ENCODE measurements around the gene ASB1. TPM values are rescaled to one million over a fixed set of nuclear protein-coding genes. Genes with fewer than 3 reads are reported as not detected.

The ASB1 gene
- total RNA-seq, 4 donors from 2014 or later: 17.1 to 48.8 (median 22.1) TPM

DNA sequence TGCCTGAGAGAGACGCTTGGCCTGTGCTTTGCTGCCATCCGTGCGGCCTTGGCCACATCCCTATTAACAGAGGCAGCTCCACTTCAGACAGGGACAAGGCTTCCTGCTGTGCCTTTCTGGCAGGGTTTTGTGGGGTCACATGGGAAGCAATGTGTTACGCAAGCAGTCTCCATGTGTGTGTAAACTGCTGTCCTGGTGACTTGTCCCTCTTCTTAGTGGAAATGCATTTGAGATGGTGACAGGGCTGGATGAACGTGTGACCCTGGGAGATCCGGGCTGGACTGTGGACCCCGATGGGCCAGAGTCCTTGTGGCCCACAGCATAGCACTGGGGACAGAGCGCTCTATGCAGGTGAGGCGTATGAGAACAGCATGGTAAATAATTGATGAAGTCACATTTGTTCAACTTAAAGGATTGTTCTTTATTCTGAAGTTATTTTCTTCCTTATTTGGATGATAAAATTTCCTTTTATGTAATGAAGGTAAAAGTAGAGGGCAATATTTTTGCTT lies 23.2 kb downstream of the ASB1 start:
- H3K27me3 ChIP-seq: no peaks in the 10 kb centered on the region
- no peak overlapping the region for H3K27ac ChIP-seq
- peak in 1 of 2 donors; percentile 93 for DNase-seq (ENCODE audit: low spot score in 2 of 2)
- WGBS: 79% methylated on average over 9 of the region's 9 CpGs
- peaks cover 55% of the 10 kb centered on the region for H3K36me3 ChIP-seq
- peaks cover 3% of the 10 kb centered on the region for H3K4me1 ChIP-seq
- no peaks in the 10 kb centered on the region for H3K9me3 ChIP-seq
- TF ChIP-seq POLR2A (IDR thresholded peaks at IDR 0.05) (no peak), EP300 (IDR thresholded peaks at IDR 0.05) (no peak), POLR2AphosphoS5 (IDR thresholded peaks at IDR 0.05) (peak in 1 of 3 donors; percentile 70)
- H3K4me3 ChIP-seq: no peak overlapping the region

DNA sequence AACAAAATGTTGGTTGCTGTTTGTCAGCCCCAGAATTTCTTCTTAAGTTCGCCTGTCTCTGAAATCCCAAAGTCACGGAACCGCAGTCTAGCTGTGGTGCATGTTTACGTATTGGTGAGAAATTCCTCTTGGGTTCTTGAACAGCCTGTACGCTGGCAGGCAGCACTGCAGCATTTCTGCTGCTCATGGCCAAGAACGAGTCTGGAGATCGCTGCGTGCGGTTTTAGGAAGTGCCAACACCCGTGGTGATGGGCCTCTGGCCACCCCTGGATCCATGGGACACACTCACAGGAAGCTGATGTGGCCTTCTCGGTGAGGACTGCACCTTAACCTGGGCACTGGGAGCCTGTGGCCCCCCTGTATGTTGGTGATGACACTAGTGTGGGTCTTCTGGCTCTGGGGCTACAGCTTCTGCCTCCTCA lies 23.7 kb downstream of the ASB1 start:
- Histone ChIP-seq H3K4me3 (no peak overlapping the region), H3K9me3 (no peaks in the 10 kb centered on the region), H3K36me3 (peaks cover 50% of the 10 kb centered on the region), H3K27me3 (no peaks in the 10 kb centered on the region), H3K4me1 (peaks cover 3% of the 10 kb centered on the region), H3K27ac (no peak overlapping the region)
- 90% methylated on average over 7 of the region's 11 CpGs for WGBS
- TF ChIP-seq POLR2A (IDR thresholded peaks at IDR 0.05) (no peak), EP300 (IDR thresholded peaks at IDR 0.05) (no peak), POLR2AphosphoS5 (IDR thresholded peaks at IDR 0.05) (no peak)
- TF ChIP-seq, protein P1, sequence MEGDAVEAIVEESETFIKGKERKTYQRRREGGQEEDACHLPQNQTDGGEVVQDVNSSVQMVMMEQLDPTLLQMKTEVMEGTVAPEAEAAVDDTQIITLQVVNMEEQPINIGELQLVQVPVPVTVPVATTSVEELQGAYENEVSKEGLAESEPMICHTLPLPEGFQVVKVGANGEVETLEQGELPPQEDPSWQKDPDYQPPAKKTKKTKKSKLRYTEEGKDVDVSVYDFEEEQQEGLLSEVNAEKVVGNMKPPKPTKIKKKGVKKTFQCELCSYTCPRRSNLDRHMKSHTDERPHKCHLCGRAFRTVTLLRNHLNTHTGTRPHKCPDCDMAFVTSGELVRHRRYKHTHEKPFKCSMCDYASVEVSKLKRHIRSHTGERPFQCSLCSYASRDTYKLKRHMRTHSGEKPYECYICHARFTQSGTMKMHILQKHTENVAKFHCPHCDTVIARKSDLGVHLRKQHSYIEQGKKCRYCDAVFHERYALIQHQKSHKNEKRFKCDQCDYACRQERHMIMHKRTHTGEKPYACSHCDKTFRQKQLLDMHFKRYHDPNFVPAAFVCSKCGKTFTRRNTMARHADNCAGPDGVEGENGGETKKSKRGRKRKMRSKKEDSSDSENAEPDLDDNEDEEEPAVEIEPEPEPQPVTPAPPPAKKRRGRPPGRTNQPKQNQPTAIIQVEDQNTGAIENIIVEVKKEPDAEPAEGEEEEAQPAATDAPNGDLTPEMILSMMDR (IDR thresholded peaks at IDR 0.05): no peak
- DNase-seq (ENCODE audit: low spot score in 2 of 2): no peak

DNA sequence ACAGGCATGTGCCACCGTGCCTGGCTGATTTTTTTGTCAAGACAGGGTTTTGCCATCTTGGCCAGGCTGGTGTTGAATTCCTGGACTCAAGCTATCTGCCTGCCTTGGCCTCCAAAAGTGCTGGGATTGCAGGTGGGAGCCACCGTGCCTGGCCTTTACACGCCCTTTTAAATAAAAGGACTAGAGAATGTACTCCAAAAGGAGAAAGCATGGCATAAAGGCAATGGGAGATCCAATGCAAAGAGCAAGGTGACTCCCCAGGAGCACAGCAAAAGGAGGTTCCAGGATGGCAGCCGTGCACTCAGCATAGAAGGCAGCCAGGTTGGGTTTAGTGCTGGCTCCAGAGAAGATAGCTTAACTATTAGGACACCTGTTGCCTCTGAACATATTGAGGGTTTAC lies 27.1 kb downstream of the ASB1 start:
- Histone ChIP-seq H3K4me1 (peaks cover 12% of the 10 kb centered on the region), H3K27ac (no peak overlapping the region), H3K4me3 (no peak overlapping the region), H3K36me3 (peaks cover 22% of the 10 kb centered on the region), H3K27me3 (no peaks in the 10 kb centered on the region), H3K9me3 (no peaks in the 10 kb centered on the region)
- DNase-seq (ENCODE audit: low spot score in 2 of 2): no peak
- TF ChIP-seq, protein P1 (IDR thresholded peaks at IDR 0.05): no peak
- no peak for TF ChIP-seq POLR2A (IDR thresholded peaks at IDR 0.05)
- no peak for TF ChIP-seq POLR2AphosphoS5 (IDR thresholded peaks at IDR 0.05)
- no peak for TF ChIP-seq EP300 (IDR thresholded peaks at IDR 0.05)
- 84% methylated on average over 4 of the region's 4 CpGs for WGBS

DNA sequence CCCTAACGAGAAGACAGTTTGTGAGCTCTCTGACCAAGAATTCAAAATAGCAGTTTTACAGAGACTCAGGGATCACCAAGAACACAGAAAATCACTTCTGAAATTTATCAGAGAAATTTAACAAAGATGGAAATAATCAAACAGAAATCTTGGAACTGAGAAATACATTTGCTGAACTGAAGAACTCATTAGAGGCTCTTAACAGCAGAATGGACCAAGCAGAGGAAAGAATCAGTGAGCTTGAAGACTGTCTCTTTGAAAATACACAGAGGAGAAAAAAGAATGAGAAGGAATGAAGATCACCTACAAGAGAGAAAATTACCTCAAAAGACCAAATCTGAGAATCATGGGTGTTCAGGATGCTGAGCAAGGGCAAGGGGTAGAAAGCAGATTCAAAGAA lies 29.7 kb downstream of the ASB1 start:
- WGBS: 100% methylated on average over 1 of the region's 1 CpG
- H3K36me3 ChIP-seq: peaks cover 9% of the 10 kb centered on the region
- TF ChIP-seq, protein P1 (IDR thresholded peaks at IDR 0.05): no peak
- TF ChIP-seq POLR2AphosphoS5 (IDR thresholded peaks at IDR 0.05): no peak
- no peak for TF ChIP-seq POLR2A (IDR thresholded peaks at IDR 0.05)
- no peak for TF ChIP-seq EP300 (IDR thresholded peaks at IDR 0.05)
- H3K4me3 ChIP-seq: no peak overlapping the region
- peaks cover 19% of the 10 kb centered on the region for H3K4me1 ChIP-seq
- no peaks in the 10 kb centered on the region for H3K9me3 ChIP-seq
- DNase-seq (ENCODE audit: low spot score in 2 of 2): no peak
- no peak overlapping the region for H3K27ac ChIP-seq
- H3K27me3 ChIP-seq: no peaks in the 10 kb centered on the region

DNA sequence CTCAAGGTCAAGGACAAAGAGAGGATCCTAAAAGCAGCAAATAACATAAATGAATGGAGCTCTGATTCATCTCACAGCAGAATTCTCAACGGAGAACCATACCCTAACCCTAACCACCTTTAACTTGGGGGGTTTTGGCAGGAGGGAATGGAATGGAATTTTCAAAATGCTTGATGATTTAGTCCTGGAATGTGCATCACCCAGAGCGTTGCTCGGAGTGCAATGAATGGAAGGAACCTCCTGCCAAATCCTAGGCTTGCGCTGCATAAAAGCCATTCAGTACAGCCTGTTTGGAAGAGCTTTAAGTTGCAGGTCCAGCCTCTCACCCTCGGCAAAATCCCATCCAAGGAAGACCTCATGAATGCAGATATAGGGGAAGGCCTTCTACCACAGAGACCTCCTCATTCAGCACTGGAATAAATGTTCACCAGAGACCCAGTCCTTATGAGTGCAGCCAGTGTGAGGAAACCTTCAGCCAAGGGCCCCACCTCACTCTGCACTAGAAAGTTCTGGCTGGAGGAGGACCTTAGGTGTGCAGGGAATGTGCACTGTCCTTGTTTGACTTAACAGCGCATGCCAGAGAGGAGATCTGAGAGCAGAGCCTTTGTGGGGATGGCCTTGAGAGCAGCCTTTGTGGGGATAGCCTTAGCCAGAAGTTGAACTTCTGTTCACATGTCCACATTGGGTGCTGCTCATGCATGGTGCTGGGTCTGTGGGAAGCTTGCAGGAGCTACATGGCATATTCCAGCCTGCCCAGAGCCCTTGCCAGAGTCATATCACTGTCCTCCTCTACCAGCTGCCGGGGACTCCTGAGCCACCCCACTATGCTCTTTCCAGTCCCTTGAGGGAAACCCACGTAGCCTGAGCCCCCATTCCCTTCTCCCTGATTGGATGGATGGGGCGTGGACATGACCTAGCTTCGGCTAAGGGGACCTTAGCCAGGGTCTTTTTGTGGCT lies 30.5 kb downstream of the ASB1 start:
- TF ChIP-seq POLR2A (IDR thresholded peaks at IDR 0.05): no peak
- TF ChIP-seq EP300 (IDR thresholded peaks at IDR 0.05): no peak
- TF ChIP-seq POLR2AphosphoS5 (IDR thresholded peaks at IDR 0.05): no peak
- TF ChIP-seq, protein P1 (IDR thresholded peaks at IDR 0.05): no peak
- WGBS: 95% methylated on average over 10 of the region's 10 CpGs
- DNase-seq (ENCODE audit: low spot score in 2 of 2): no peak

More for the DNA sequence above, 30.5 kb downstream of the ASB1 start:
- H3K36me3 ChIP-seq: peaks cover under 1% of the 10 kb centered on the region
- no peak overlapping the region for H3K27ac ChIP-seq
- no peak overlapping the region for H3K4me3 ChIP-seq
- no peaks in the 10 kb centered on the region for H3K27me3 ChIP-seq
- H3K4me1 ChIP-seq: peaks cover 19% of the 10 kb centered on the region
- H3K9me3 ChIP-seq: no peaks in the 10 kb centered on the region

Measured in suprapubic skin (tissue), 4 donors.